CD14-positive monocyte (primary cell): ENCODE measurements around the gene CMSS1. TPM values are rescaled to one million over a fixed set of nuclear protein-coding genes. Genes with fewer than 3 reads are reported as not detected.
"Not testable (repeated sequence)": the region's sequence is repeated elsewhere in the genome, so short reads cannot be mapped to it uniquely, and the experiment has no call there.

Experiments used
- DNase-seq, 3 donors: peaks; one replicate each; pipeline ENCODE4 v3.0.0-alpha.2; 2011 to 2022
- H2AFZ ChIP-seq: 2 replicates; pipeline ENCODE4 v1.6.0; 2012; ENCODE audit warnings: mild to moderate bottlenecking, low read depth, low read length, inconsistent platforms; ENCODE audit not compliant: insufficient read depth, poor library complexity, severe bottlenecking
- H3K27ac ChIP-seq, 2 donors: 1 replicate in 1 of 2; 2 replicates in 1 of 2; pipeline ENCODE4 v1.5.1; 2012 to 2013; ENCODE audit warnings: low read length in 2 of 2, control low read depth in 1 of 2, inconsistent platforms in 1 of 2, low read depth in 1 of 2, mild to moderate bottlenecking in 1 of 2
- H3K27me3 ChIP-seq, 2 donors: one replicate each; pipeline versions ENCODE4 v1.6.0 to v1.6.1; 2011 to 2013; ENCODE audit warnings: low read length in 2 of 2; ENCODE audit not compliant: control insufficient read depth in 2 of 2, insufficient read depth in 2 of 2
- H3K36me3 ChIP-seq, 2 donors: replicated peaks in 1 of 2; 1 replicate in 1 of 2; 2 replicates in 1 of 2; pipeline versions ENCODE4 v1.5.1 to v1.6.1; 2012 to 2013; ENCODE audit warnings: low read length in 2 of 2, control low read depth in 1 of 2, inconsistent platforms in 1 of 2, mild to moderate bottlenecking in 1 of 2; ENCODE audit not compliant: insufficient read depth in 2 of 2, control insufficient read depth in 1 of 2
- H3K4me1 ChIP-seq, 2 donors: 1 replicate in 1 of 2; 2 replicates in 1 of 2; pipeline versions ENCODE4 v1.5.1 to v1.6.1; 2012 to 2013; ENCODE audit warnings: low read length in 2 of 2, control low read depth in 1 of 2, inconsistent platforms in 1 of 2, mild to moderate bottlenecking in 1 of 2, moderate library complexity in 1 of 2; ENCODE audit not compliant: insufficient read depth in 2 of 2, control insufficient read depth in 1 of 2
- H3K4me2 ChIP-seq: replicated peaks from 2 replicates; pipeline ENCODE3; 2012; ENCODE audit warnings: low read length, moderate library complexity, mild to moderate bottlenecking; ENCODE audit not compliant: poor library complexity, severe bottlenecking; ENCODE audit errors: extremely low read depth
- H3K4me3 ChIP-seq, 3 experiments: fragments of 200-600 bp in 1 of 3; sonication (generic) in 1 of 3; replicated peaks in 1 of 3; 1 replicate in 2 of 3; 2 replicates in 1 of 3; pipeline ENCODE4 v1.5.1; 2011 to 2013; ENCODE audit warnings: low read length in 3 of 3, mild to moderate bottlenecking in 3 of 3, control low read depth in 2 of 3, low read depth in 2 of 3, inconsistent platforms in 1 of 3, moderate library complexity in 1 of 3
- H3K79me2 ChIP-seq: 2 replicates; pipeline ENCODE4 v1.6.0; 2012; ENCODE audit warnings: mild to moderate bottlenecking, control low read depth, inconsistent platforms, low read length, moderate library complexity; ENCODE audit not compliant: insufficient read depth
- H3K9ac ChIP-seq: 2 replicates; pipeline ENCODE4 v1.6.0; 2017; ENCODE audit warnings: low read length, mild to moderate bottlenecking; ENCODE audit not compliant: insufficient read depth, poor library complexity, severe bottlenecking
- H3K9me3 ChIP-seq, 2 donors: replicated peaks in 1 of 2; 1 replicate in 1 of 2; 2 replicates in 1 of 2; pipeline versions ENCODE4 v1.5.1 to v1.6.1; 2012 to 2013; ENCODE audit warnings: low read length in 2 of 2, control low read depth in 1 of 2; ENCODE audit not compliant: control insufficient read depth in 1 of 2, insufficient read depth in 1 of 2
- H4K20me1 ChIP-seq: 2 replicates; pipeline ENCODE4 v1.6.0; 2012; ENCODE audit warnings: mild to moderate bottlenecking, low read length, control low read depth, moderate library complexity; ENCODE audit not compliant: insufficient read depth
- H3K27ac Mint-ChIP-seq, 7 donors: one replicate each; pipeline ENCODE4 v1.8.0; 2020; ENCODE audit warnings: mild to moderate bottlenecking in 7 of 7, mixed read lengths in 7 of 7, moderate library complexity in 6 of 7, inconsistent platforms in 2 of 7
- H3K27me3 Mint-ChIP-seq, 3 donors: one replicate each; pipeline ENCODE4 v1.8.0; 2021 to 2022; ENCODE audit warnings: low read depth in 3 of 3, mild to moderate bottlenecking in 3 of 3, mixed read lengths in 3 of 3, moderate library complexity in 3 of 3, inconsistent platforms in 1 of 3
- H3K36me3 Mint-ChIP-seq, 2 donors: one replicate each; pipeline ENCODE4 v1.8.0; 2020; ENCODE audit warnings: mixed read lengths in 2 of 2, inconsistent platforms in 1 of 2, mild to moderate bottlenecking in 1 of 2
- H3K4me1 Mint-ChIP-seq: one replicate; pipeline ENCODE4 v1.8.0; 2020; ENCODE audit warnings: mild to moderate bottlenecking, mixed read lengths
- H3K4me3 Mint-ChIP-seq, 2 donors: one replicate each; pipeline ENCODE4 v1.8.0; 2020; ENCODE audit warnings: mild to moderate bottlenecking in 2 of 2, mixed read lengths in 2 of 2, moderate library complexity in 1 of 2
- H3K9me3 Mint-ChIP-seq, 7 donors: one replicate each; pipeline ENCODE4 v1.8.0; 2020 to 2022; ENCODE audit warnings: mixed read lengths in 7 of 7, mild to moderate bottlenecking in 6 of 7, moderate library complexity in 6 of 7, inconsistent platforms in 2 of 7
- WGBS: methylation state at CpG from one replicate; pipeline ENCODE4 v1.1.5; 2013; ENCODE audit warnings: missing lambda C conversion rate; ENCODE audit not compliant: insufficient coverage; 5-methylcytosine and 5-hydroxymethylcytosine counted together
- intact Hi-C, 2 donors: fragments of 100-400 bp; cut with micrococcal nuclease; formaldehyde crosslinking; loops; one replicate each; pipeline versions ENCODE4 v1.15.0 to v1.15.1; 2023
- polyA plus RNA-seq, 3 donors: library from polyadenylated mRNA; depleted of rRNA in 1 of 3; unstranded in 2 of 3; stranded (reverse) in 1 of 3; fragments of 300-500 nt in 2 of 3; fragments of >200 nt in 1 of 3; fragmentation: Illumina TruSeq in 2 of 3; gene quantifications; 1 replicate in 2 of 3; 2 replicates in 1 of 3; pipeline ENCODE4 v1.2.3, GENCODE V29; 2012 to 2021
- TF ChIP-seq, protein P1 (sequence below): fragments of 200-600 bp; IDR thresholded peaks from one replicate; pipeline ENCODE4 v1.8.0; 2022; ENCODE audit warnings: antibody characterized with exemption, mild to moderate bottlenecking

The CMSS1 gene
- polyA plus RNA-seq, 3 donors = 1.1 to 3.6 (median 2.2) TPM

DNA sequence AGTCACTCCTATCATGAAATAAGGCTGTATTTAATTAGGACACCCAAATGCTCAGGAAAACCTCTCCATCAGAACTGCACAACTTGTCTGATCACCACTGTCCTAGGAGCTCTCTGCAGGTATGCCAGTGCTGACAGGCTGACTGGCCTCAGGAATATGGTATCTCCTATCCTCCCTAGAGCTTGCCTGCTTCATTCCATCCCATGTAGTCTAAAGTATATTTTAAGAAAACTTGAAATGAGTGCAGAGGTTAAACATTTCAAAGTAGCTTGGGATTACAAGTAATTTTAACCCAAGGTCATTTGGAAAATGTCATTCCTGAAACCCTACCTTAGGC is 273.0 kb downstream of the CMSS1 start:
- H3K9me3 ChIP-seq = no peaks in the 10 kb centered on the region
- Mint-ChIP-seq H3K36me3 (no peaks in the 10 kb centered on the region), H3K9me3 (no peaks in the 10 kb centered on the region), H3K4me1 (peaks cover 10% of the 10 kb centered on the region), H3K4me3 (no peak overlapping the region), H3K27ac (no peak overlapping the region), H3K27me3 (no peaks in the 10 kb centered on the region)
- H3K27me3 ChIP-seq = no peaks in the 10 kb centered on the region
- H3K36me3 ChIP-seq = no peaks in the 10 kb centered on the region
- intact Hi-C loops = loop anchor here in 1 of 2 donors (2.0 kb wide), 1 partner anchor 14 kb away; no protein-coding TSS in a partner anchor
- H3K4me1 ChIP-seq = peaks cover 6 to 11% of the 10 kb centered on the region in 2 donors
- no peak overlapping the region for H2AFZ ChIP-seq
- no peaks in the 10 kb centered on the region for H4K20me1 ChIP-seq
- no peak overlapping the region for H3K9ac ChIP-seq
- H3K4me3 ChIP-seq = no peak overlapping the region
- DNase-seq = no peak
- H3K4me2 ChIP-seq = no peak overlapping the region
- TF ChIP-seq, protein P1, sequence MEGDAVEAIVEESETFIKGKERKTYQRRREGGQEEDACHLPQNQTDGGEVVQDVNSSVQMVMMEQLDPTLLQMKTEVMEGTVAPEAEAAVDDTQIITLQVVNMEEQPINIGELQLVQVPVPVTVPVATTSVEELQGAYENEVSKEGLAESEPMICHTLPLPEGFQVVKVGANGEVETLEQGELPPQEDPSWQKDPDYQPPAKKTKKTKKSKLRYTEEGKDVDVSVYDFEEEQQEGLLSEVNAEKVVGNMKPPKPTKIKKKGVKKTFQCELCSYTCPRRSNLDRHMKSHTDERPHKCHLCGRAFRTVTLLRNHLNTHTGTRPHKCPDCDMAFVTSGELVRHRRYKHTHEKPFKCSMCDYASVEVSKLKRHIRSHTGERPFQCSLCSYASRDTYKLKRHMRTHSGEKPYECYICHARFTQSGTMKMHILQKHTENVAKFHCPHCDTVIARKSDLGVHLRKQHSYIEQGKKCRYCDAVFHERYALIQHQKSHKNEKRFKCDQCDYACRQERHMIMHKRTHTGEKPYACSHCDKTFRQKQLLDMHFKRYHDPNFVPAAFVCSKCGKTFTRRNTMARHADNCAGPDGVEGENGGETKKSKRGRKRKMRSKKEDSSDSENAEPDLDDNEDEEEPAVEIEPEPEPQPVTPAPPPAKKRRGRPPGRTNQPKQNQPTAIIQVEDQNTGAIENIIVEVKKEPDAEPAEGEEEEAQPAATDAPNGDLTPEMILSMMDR = no peak
- no peak overlapping the region for H3K27ac ChIP-seq
- H3K79me2 ChIP-seq = no peaks in the 10 kb centered on the region

DNA sequence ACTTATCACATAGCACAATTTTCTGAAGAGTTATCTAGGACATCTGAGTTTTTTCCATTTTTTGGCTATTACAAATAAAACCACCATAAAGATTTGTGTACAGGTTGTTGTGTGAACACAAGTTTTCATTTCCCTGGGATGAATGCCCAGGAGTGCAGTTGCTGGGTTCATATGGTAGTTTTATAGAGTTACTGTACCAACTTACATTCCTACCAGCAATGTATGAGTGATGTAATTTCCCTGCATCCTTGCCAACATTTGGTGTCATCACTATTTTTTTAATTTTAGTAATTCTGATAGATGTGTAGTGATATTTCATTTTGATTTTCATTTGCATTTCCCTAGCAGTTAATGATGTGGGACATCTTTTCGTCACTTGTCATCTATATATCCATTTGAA is 276.2 kb downstream of the CMSS1 start:
- H2AFZ ChIP-seq = no peak overlapping the region
- H4K20me1 ChIP-seq = no peaks in the 10 kb centered on the region
- peaks cover 6 to 11% of the 10 kb centered on the region in 2 donors for H3K4me1 ChIP-seq
- Mint-ChIP-seq H3K27ac (no peak overlapping the region), H3K36me3 (no peaks in the 10 kb centered on the region), H3K9me3 (no peaks in the 10 kb centered on the region), H3K27me3 (no peaks in the 10 kb centered on the region), H3K4me1 (peaks cover 10% of the 10 kb centered on the region), H3K4me3 (no peak overlapping the region)
- H3K27ac ChIP-seq = no peak overlapping the region
- no CpG with 5 or more reads among the region's 1 CpG for WGBS
- no peaks in the 10 kb centered on the region for H3K9me3 ChIP-seq
- DNase-seq = no peak
- intact Hi-C loops = no loop called here
- TF ChIP-seq, protein P1 = no peak
- no peaks in the 10 kb centered on the region for H3K79me2 ChIP-seq
- no peak overlapping the region for H3K4me2 ChIP-seq
- no peaks in the 10 kb centered on the region for H3K27me3 ChIP-seq
- H3K36me3 ChIP-seq = no peaks in the 10 kb centered on the region
- no peak overlapping the region for H3K4me3 ChIP-seq
- no peak overlapping the region for H3K9ac ChIP-seq

DNA sequence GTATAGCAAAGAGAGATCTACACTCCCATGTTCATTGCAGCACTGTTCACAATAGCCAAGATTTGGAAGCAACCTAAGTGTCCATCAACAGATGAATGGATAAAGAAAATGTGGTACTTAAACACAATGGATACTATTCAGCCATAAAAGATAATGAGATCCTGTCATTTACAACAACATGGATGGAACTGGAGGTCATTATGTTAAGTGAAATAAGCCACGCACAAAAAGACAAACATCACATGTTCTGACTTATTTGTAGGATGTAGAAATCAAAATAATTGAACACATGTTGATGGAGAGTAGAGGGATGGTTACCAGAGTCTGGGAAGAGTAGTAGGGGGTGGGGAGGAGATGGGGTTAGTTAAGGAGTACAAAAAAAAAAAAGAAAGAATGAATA is 278.6 kb downstream of the CMSS1 start:
- H3K9me3 ChIP-seq, H3K4me3 ChIP-seq, H3K27me3 Mint-ChIP-seq, DNase-seq, H3K79me2 ChIP-seq, H3K36me3 Mint-ChIP-seq, H3K4me2 ChIP-seq, H4K20me1 ChIP-seq, H3K4me3 Mint-ChIP-seq, H3K27ac ChIP-seq, intact Hi-C loops, H3K36me3 ChIP-seq, H3K4me1 Mint-ChIP-seq, H3K27me3 ChIP-seq, H3K4me1 ChIP-seq, H3K27ac Mint-ChIP-seq, H3K9ac ChIP-seq, H3K9me3 Mint-ChIP-seq, H2AFZ ChIP-seq: not testable (repeated sequence)
- no CpG with 5 or more reads among the region's 1 CpG for WGBS
